HepG2 (cell line): Measurements from ENCODE around the gene CHMP1A. TPM values are rescaled to one million over a fixed set of nuclear protein-coding genes. Genes with fewer than 3 reads are reported as not detected.

Experiments
- CCDC6 ChIP-seq: sonication (generic); formaldehyde crosslinking; IDR thresholded peaks from 2 replicates; pipeline ENCODE4 v1.8.1; 2022; ENCODE audit warnings: mild to moderate bottlenecking, missing genetic modification reagents, moderate library complexity
- CTCF ChIP-seq: sonication (generic); formaldehyde crosslinking; IDR thresholded peaks from 2 replicates; pipeline ENCODE4 v1.5.0; 2020; ENCODE audit warnings: mild to moderate bottlenecking, missing genetic modification reagents, moderate library complexity
- DNMT3B ChIP-seq: conservative IDR thresholded peaks from 2 replicates; pipeline ENCODE4 v1.6.1; 2016; ENCODE audit warnings: missing biosample characterization, control low read depth
- LBX2 ChIP-seq: sonication (generic); formaldehyde crosslinking; IDR thresholded peaks from 2 replicates; pipeline ENCODE4 v1.5.0; 2020; ENCODE audit warnings: missing genetic modification reagents, mild to moderate bottlenecking, borderline replicate concordance
- NFE2 ChIP-seq: sonication (generic); formaldehyde crosslinking; IDR thresholded peaks from 2 replicates; pipeline ENCODE4 v1.4.0; 2020; ENCODE audit warnings: missing genetic modification reagents
- PHB2 ChIP-seq: fragments of 450-650 bp; IDR thresholded peaks from 2 replicates; pipeline ENCODE4 v1.6.1; 2018; ENCODE audit not compliant: partially characterized antibody
- RCOR2 ChIP-seq: IDR thresholded peaks from 2 replicates; pipeline ENCODE4 v1.6.1; 2016; ENCODE audit warnings: missing biosample characterization, missing genetic modification reagents
- SIN3B ChIP-seq: fragments of 150-350 bp; IDR thresholded peaks from 2 replicates; pipeline ENCODE4 v1.6.1; 2014; ENCODE audit warnings: low read length
- SKI ChIP-seq: fragments of 450-650 bp; IDR thresholded peaks from one replicate; pipeline ENCODE4 v1.6.1; 2018; ENCODE audit warnings: mild to moderate bottlenecking; ENCODE audit not compliant: partially characterized antibody
- THAP7 ChIP-seq: sonication (generic); formaldehyde crosslinking; IDR thresholded peaks from 2 replicates; pipeline ENCODE4 v1.8.1; 2023; ENCODE audit warnings: mild to moderate bottlenecking, missing genetic modification reagents
- ZFP41 ChIP-seq: sonication (generic); formaldehyde crosslinking; IDR thresholded peaks from 2 replicates; pipeline ENCODE4 v1.4.0; 2020; ENCODE audit warnings: mild to moderate bottlenecking, missing genetic modification reagents, borderline replicate concordance
- ZNF224 ChIP-seq: sonication (generic); formaldehyde crosslinking; IDR thresholded peaks from 2 replicates; pipeline ENCODE4 v1.5.0; 2020; ENCODE audit warnings: mild to moderate bottlenecking, missing genetic modification reagents
- ZNF225 ChIP-seq: sonication (generic); formaldehyde crosslinking; IDR thresholded peaks from 2 replicates; pipeline ENCODE4 v1.4.0; 2020; ENCODE audit warnings: mild to moderate bottlenecking, missing genetic modification reagents
- ZNF282 ChIP-seq: fragments of 450-650 bp; IDR thresholded peaks from 2 replicates; pipeline ENCODE4 v1.6.1; 2018; ENCODE audit not compliant: partially characterized antibody
- ZNF318 ChIP-seq: sonication (generic); formaldehyde crosslinking; IDR thresholded peaks from 2 replicates; pipeline ENCODE4 v1.4.0; 2020; ENCODE audit warnings: mild to moderate bottlenecking, missing genetic modification reagents
- polyA plus RNA-seq, 8 experiments: library from polyadenylated mRNA; depleted of rRNA in 3 of 8; stranded (reverse) in 7 of 8; unstranded in 1 of 8; fragments of >200 nt; fragmentation: Illumina TruSeq in 4 of 8; extraction: Trizol in 4 of 8; gene quantifications; 2 replicates each; pipeline versions ENCODE4 v1.2.1 to v1.2.3, GENCODE V29; 2011 to 2016; ENCODE audit warnings: low read depth in 4 of 8, missing spikeins in 1 of 8, mixed read lengths in 1 of 8; ENCODE audit not compliant: insufficient read depth in 1 of 8
- total RNA-seq, 5 experiments: library from RNA; depleted of rRNA; stranded (reverse); fragments of >200 nt; fragmentation: Illumina TruSeq; extraction: Trizol; gene quantifications; 2 replicates each; pipeline ENCODE4 v1.2.3, GENCODE V29; 2016; ENCODE audit warnings: low read depth in 1 of 5

The CHMP1A gene
- total and polyA plus RNA-seq, 2 of the 13 experiments (the other 11 are each of a cell fraction or from before 2014, with no cell fraction given): 69.4 to 73.3 TPM

GRCh38 chr16:89701425-89702406 is 44.2 kb upstream of the CHMP1A start, which contains the start of gene SPATA2L (continued):
- TF ChIP-seq ZNF318 (CRISPR knock-in tag) (no peak; the same call in 1 of the 2 replicates), SIN3B (no peak; the same call in 1 of the 2 replicates), CTCF (CRISPR knock-in tag) (peak; percentile 65), SKI (peak; percentile 24), ZNF225 (CRISPR knock-in tag) (0 out of 2 replicates have a peak, but pooled peaks have one; percentile 45), THAP7 (peak; percentile 19; the same call in 1 of the 2 replicates), CCDC6 (CRISPR knock-in tag) (no peak), RCOR2 (CRISPR knock-in tag) (no peak), ZNF282 (no peak), LBX2 (CRISPR knock-in tag) (no peak), PHB2 (no peak), ZNF224 (no peak), DNMT3B (CRISPR knock-in tag) (no peak), NFE2 (CRISPR knock-in tag) (no peak), ZFP41 (CRISPR knock-in tag) (no peak)
